GM21390 (cell line): ENCODE results near the gene GPR65.

Experiments
- ATAC-seq: cut with Tn5 transposase; IDR thresholded peaks from one replicate; pipeline ENCODE4 v1.9.1; 2021; ENCODE audit not compliant: unreplicated experiment

GPR65 gene, protein sequence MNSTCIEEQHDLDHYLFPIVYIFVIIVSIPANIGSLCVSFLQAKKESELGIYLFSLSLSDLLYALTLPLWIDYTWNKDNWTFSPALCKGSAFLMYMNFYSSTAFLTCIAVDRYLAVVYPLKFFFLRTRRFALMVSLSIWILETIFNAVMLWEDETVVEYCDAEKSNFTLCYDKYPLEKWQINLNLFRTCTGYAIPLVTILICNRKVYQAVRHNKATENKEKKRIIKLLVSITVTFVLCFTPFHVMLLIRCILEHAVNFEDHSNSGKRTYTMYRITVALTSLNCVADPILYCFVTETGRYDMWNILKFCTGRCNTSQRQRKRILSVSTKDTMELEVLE

GRCh38 chr14:88005050-88005481, at the start of gene GPR65:
TSS of gene GPR65 (plus strand) at chr14:88005135. CDS start at chr14:88010848, 5,713 bp downstream.
- peak; percentile 76 for ATAC-seq

DNA sequence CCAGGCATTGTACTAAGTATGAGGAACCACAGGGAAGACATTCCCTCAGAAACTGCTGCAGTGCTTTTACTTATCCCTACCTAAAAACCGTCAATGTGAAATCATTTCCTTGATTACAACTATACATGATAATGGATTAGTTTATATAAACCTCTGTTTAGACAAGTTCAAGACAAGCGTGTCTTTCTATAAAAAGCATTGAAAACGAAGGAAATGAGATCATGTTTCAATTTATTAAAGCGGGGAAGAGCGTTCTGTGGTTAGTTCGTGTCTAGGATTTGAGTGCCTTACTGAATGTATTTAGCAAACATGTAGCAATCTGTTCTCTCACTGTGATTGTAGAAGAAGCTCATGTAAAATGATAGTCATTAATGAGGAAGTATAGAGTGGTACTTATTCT, 49.4 kb upstream of the GPR65 start:
- no peak for ATAC-seq

- no peak for ATAC-seq
These were observed 44.7 kb upstream of the GPR65 start for GRCh38 chr14:87960013-87960787.

- no peak for ATAC-seq
These were observed 43.7 kb upstream of the GPR65 start for GRCh38 chr14:87961246-87961645.

- ATAC-seq = no peak
These were observed 38.1 kb upstream of the GPR65 start for GRCh38 chr14:87966816-87967215.

GRCh38 chr14:87967496-87967895, 37.4 kb upstream of the GPR65 start:
- no peak for ATAC-seq

GRCh38 chr14:87971010-87971409, 33.9 kb upstream of the GPR65 start:
- peak; percentile 85 for ATAC-seq

GRCh38 chr14:87975636-87976035, 29.3 kb upstream of the GPR65 start:
- ATAC-seq = no peak

GRCh38 chr14:87979689-87980088, 25.2 kb upstream of the GPR65 start:
- no peak for ATAC-seq

DNA sequence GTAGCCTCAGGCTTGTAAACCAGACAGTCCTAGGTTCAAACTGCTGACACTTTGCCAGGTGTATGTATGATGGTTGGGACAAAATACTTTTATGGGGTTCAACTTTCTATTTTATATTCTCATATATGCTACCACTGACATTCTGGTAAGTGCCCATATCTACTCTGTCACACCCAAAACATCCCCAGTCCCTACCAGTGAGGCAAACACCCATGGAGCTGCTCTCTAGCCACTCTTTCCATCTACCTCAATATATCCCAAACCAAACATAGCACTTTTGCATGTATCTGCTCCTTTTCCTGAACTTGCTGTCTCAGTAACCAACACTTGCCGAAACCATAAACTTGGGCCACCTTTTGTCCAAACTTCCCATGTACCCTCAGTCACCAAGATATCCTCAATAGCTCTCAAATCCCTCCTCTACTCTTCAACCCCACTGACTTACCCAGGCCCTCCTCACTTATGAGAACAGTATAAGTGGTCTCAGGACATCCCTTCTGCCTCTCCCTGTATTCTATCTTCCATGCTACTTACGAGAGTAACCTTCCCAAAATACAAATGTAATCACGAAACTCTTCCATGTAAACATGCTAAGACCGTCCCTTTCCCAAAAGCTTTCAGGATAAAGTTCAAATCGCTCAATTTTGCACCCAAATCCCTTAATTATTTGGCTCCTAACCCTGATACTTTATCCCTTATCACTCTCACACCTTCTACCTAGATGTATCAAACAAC, 15.5 kb upstream of the GPR65 start:
- no peak for ATAC-seq

DNA sequence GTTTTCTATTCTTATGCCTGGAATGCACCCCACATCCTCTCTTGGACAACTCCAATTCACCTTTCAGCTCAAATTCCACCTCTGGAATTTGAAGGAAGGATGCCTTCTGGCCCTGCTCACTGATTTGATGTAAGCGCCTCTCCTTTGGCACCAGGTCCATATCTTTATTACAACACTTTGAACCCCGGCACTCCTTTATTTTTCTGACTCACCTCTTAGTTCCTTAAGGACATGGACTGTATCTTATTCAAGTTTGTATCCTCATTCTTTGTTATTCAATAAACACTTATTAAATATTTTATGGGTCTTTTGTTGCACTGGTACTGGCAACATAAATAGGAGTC, 15.0 kb upstream of the GPR65 start:
- ATAC-seq = no peak

GRCh38 chr14:87990682-87991081, 14.3 kb upstream of the GPR65 start:
- ATAC-seq = no peak

DNA sequence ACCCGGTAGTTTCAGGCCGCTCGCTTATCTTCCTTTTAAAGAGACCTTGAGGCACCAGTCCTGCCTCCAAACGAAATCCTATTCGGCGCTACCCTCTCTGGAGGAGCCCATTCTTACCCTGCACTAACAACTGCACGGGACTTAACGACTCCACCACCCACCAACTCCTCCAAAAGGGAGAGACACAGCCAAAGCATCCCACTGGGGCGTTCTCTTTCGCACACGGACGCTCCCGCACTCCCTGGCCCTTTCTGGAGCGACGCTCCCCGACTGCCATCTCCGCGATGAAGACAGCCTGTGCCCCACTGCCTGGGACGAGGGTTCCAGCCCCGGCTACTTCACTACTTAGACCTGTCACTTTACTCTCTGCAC, 12.6 kb upstream of the GPR65 start:
- ATAC-seq = no peak

DNA sequence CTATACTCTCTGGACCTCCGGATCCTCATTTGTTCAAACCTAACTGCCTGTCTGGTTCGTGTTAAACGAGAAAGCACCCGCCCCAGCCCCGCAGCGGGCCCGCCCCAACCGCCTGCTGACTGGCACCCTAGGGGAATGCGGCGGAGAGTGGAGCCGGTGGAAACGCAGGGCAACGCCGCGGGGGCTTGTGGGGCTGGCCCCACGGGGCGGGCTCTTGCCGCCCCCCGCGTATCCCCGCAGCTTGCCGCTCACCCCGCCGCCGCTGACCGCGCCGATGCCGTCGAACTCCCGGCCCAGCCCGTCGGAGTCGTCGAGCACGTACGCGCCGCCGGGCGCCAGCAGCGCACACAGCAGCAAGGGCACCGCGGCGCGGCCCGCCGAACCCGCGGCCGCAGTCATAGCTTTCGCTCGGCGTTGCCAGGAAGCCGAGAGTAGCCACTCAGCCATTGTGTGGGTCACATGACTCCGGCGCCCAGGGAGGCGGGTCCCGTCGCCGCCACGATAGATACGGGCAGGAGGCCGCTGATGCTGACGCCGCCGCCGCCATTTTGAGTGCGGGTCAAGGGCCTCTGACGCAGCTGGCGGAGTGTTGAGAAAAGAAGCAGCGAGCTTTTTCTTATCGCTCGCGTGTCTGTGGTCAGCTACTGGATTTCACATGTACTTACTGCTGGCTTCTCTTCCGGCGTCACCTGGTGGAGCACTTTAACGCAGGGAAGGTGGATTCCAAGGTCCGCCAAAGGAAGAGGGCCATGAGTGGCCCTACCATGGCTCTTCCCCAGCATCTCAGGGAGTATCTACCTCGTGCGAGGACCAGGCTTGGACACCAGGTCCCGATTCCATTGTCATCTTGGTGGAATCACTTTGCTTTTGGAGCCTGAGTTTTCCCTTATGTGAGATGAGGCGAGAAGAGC, 12.0 kb upstream of the GPR65 start, which contains the start of gene GALC:
Gene GALC, minus strand, starts transcription at position 465 of the 911 bp plus-strand sequence. Its CDS starts 18 bp downstream, at position 447.
- peak; percentile 91 for ATAC-seq

DNA sequence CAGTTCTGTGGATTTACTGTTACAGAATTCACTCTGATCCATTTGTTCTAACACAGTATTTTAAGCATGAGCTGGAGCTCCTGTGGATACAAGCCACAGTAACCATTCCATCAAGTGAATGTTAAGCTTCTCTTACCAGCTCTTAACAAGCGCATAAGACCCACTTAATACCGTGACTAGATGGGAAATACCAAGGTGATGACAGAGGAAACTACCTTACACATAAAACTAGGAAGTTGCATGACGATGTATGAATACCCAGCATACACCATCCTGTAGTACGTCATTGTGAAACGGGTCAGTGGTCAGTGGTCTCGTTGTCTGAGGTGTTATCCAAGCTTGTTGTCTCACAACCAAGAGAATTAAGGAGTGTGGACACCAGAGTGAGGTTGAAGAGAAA, 10.0 kb upstream of the GPR65 start:
- peak; percentile 21 for ATAC-seq

DNA sequence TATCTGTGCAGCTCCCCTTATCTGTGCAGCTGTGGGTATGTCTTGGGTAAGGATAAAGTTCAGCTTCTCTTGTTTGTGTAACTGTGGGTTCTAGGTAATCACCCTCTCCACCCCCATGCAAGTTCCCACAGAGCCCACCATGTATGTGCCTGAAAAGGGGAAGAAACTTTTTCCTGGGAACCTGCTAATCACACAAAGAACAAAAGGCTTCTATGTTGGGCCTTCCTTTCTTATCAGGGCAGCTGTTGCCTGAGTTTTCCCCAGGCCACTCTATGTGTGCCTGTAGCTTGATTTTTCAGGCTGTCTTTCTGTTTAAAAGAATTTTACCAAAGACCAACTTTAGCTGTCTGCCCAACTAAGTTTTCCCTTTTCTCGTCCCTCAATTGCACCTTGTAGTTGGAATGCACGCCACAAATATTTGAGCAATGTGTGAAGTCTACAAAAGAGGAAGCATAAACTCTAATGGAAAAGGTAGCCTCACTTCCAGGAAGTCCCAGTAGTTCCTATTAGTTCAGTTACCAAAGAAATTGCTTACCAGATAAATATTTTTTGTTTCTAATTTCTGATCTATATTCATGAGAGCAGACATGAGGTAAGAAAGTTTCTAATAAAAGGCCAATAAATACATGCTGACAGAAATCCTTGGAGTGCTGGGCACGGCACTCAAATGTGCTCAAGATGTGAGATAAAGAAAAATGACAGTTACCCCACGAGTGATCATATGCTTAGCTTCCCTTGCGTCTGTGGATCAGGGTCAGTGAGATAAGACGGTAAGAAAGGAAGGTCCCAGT, 9.2 kb upstream of the GPR65 start:
- no peak for ATAC-seq

DNA sequence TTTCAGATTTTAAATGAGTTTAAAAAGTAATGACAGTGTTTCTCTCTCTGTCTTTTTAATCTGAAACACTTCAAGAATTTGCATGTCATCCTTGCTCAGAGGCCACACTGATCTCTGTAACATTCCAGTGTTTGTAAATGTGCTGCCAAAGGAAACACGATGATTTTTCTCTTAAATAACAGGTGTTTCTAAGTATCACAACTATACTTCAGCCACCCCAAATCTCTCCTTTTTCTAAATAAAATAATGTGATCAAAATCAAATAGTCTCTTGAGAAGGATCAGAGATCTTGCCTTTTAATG, 8.7 kb upstream of the GPR65 start:
- no peak for ATAC-seq

DNA sequence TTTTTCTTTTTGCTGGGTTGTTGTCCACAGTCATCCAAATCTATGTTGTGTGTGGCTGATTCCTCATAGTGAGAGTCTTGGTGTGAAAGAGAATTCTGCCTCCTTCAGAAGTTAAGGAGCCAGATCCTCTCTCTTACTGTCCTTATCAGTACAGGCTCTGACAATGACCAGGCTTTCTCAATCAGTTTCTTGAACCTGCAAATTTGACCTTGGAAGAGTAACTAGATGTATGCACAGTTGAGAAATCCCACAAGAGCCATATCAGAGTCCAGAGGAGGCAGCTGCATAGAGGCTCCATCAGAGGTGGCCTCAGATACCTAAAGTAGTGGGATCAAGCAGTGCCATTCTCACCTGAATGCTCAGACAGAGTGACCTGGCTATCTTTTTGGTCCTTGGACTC, 6.5 kb upstream of the GPR65 start:
- ATAC-seq = no peak

- ATAC-seq = no peak
These were observed 5.7 kb upstream of the GPR65 start for GRCh38 chr14:87999277-87999676.

- no peak for ATAC-seq
These were observed 2.4 kb upstream of the GPR65 start for GRCh38 chr14:88002421-88003075.
